Measurements from ENCODE around the gene GPHN.
"Not testable (repeated sequence)": the region's sequence is repeated elsewhere in the genome, so short reads cannot be mapped to it uniquely, and the experiment has no call there.

GPHN gene

GRCh38 chr14:66495218-66496098, 12.5 kb upstream of the GPHN start:
- no peaks in the 10 kb centered on the region for H3K36me3 ChIP-seq
- H3K4me3 ChIP-seq (ENCODE audit: low read depth in 1 of 2, low read length in 1 of 2), result no peak overlapping the region
- no peak for TF ChIP-seq CTCF (IDR thresholded peaks at IDR 0.05)
- no peaks in the 10 kb centered on the region for H3K9me3 ChIP-seq
- no peak overlapping the region for H3K27ac ChIP-seq
- H3K4me1 ChIP-seq (ENCODE audit: control insufficient read depth in 1 of 2, insufficient read depth in 1 of 2, low read depth in 1 of 2, low read length in 1 of 2), result no peaks in the 10 kb centered on the region
- H3K27me3 ChIP-seq, result peaks cover 9% of the 10 kb centered on the region

- Histone ChIP-seq H3K4me1 (ENCODE audit: control insufficient read depth in 1 of 2, insufficient read depth in 1 of 2, low read depth in 1 of 2, low read length in 1 of 2) (no peaks in the 10 kb centered on the region), H3K27me3 (peaks cover 9% of the 10 kb centered on the region), H3K4me3 (ENCODE audit: low read depth in 1 of 2, low read length in 1 of 2) (no peak overlapping the region), H3K9me3 (no peaks in the 10 kb centered on the region), H3K27ac (no peak overlapping the region), H3K36me3 (no peaks in the 10 kb centered on the region)
- no peak for TF ChIP-seq CTCF (IDR thresholded peaks at IDR 0.05)
Observed at GRCh38 chr14:66496188-66496807, 11.6 kb upstream of the GPHN start.

GRCh38 chr14:66496911-66497310, 11.0 kb upstream of the GPHN start:
- Histone ChIP-seq H3K36me3 (no peaks in the 10 kb centered on the region), H3K27ac (no peak overlapping the region), H3K4me1 (ENCODE audit: control insufficient read depth in 1 of 2, insufficient read depth in 1 of 2, low read depth in 1 of 2, low read length in 1 of 2) (no peaks in the 10 kb centered on the region), H3K27me3 (peaks cover 9% of the 10 kb centered on the region), H3K4me3 (ENCODE audit: low read depth in 1 of 2, low read length in 1 of 2) (no peak overlapping the region), H3K9me3 (no peaks in the 10 kb centered on the region)
- no peak for TF ChIP-seq CTCF (IDR thresholded peaks at IDR 0.05)

GRCh38 chr14:66498311-66498710, 9.6 kb upstream of the GPHN start:
- Histone ChIP-seq H3K4me3 (ENCODE audit: low read depth in 1 of 2, low read length in 1 of 2) (no peak overlapping the region), H3K9me3 (no peaks in the 10 kb centered on the region), H3K4me1 (ENCODE audit: control insufficient read depth in 1 of 2, insufficient read depth in 1 of 2, low read depth in 1 of 2, low read length in 1 of 2) (no peaks in the 10 kb centered on the region), H3K27ac (no peak overlapping the region), H3K27me3 (peaks cover 9% of the 10 kb centered on the region), H3K36me3 (no peaks in the 10 kb centered on the region)
- TF ChIP-seq CTCF (IDR thresholded peaks at IDR 0.05), result no peak

- TF ChIP-seq CTCF (IDR thresholded peaks at IDR 0.05), result no peak
- H3K9me3 ChIP-seq, result no peaks in the 10 kb centered on the region
- peaks cover 0 to under 1% of the 10 kb centered on the region in 2 experiments for H3K4me1 ChIP-seq (ENCODE audit: control insufficient read depth in 1 of 2, insufficient read depth in 1 of 2, low read depth in 1 of 2, low read length in 1 of 2)
- no peaks in the 10 kb centered on the region for H3K36me3 ChIP-seq
- no peak overlapping the region for H3K4me3 ChIP-seq (ENCODE audit: low read depth in 1 of 2, low read length in 1 of 2)
- H3K27me3 ChIP-seq, result peaks cover 4% of the 10 kb centered on the region
- no peak overlapping the region for H3K27ac ChIP-seq
Observed at GRCh38 chr14:66501592-66501991, 6.4 kb upstream of the GPHN start.

GRCh38 chr14:66502836-66503235, 5.1 kb upstream of the GPHN start:
- not testable (repeated sequence) for H3K27me3 ChIP-seq; H3K36me3 ChIP-seq; H3K27ac ChIP-seq; H3K9me3 ChIP-seq; H3K4me3 ChIP-seq (ENCODE audit: low read depth in 1 of 2, low read length in 1 of 2)
- H3K4me1 ChIP-seq (ENCODE audit: control insufficient read depth in 1 of 2, insufficient read depth in 1 of 2, low read depth in 1 of 2, low read length in 1 of 2), result peaks cover 9 to 13% of the 10 kb centered on the region in 2 experiments
